ENCODE results near the gene USP32.
"Not testable (repeated sequence)": the region's sequence is repeated elsewhere in the genome, so short reads cannot be mapped to it uniquely, and the experiment has no call there.

- not testable (repeated sequence) for TF ChIP-seq CTCF (IDR thresholded peaks at IDR 0.05; ENCODE audit: low read depth, low read length); POLR2A (IDR thresholded peaks at IDR 0.05; ENCODE audit: extremely low read depth, insufficient read length); MYC (IDR thresholded peaks at IDR 0.05; ENCODE audit: low read depth, low read length)
- TF ChIP-seq, protein P1, sequence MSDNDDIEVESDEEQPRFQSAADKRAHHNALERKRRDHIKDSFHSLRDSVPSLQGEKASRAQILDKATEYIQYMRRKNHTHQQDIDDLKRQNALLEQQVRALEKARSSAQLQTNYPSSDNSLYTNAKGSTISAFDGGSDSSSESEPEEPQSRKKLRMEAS (IDR thresholded peaks at IDR 0.05; ENCODE audit: low read depth, low read length) = not testable (repeated sequence)
These were observed 58.9 kb downstream of the USP32 start for GRCh38 chr17:60333072-60333471.
